GM12873 (cell line): ENCODE data around the gene C16orf96.

ENCODE experiments used
- CTCF ChIP-seq: IDR thresholded peaks from 2 replicates; pipeline ENCODE4 v1.5.1; 2012; ENCODE audit warnings: low read depth, mild to moderate bottlenecking, moderate library complexity, low read length, control low read depth; ENCODE audit not compliant: insufficient read depth; ENCODE audit errors: missing control alignments

C16orf96 gene

DNA sequence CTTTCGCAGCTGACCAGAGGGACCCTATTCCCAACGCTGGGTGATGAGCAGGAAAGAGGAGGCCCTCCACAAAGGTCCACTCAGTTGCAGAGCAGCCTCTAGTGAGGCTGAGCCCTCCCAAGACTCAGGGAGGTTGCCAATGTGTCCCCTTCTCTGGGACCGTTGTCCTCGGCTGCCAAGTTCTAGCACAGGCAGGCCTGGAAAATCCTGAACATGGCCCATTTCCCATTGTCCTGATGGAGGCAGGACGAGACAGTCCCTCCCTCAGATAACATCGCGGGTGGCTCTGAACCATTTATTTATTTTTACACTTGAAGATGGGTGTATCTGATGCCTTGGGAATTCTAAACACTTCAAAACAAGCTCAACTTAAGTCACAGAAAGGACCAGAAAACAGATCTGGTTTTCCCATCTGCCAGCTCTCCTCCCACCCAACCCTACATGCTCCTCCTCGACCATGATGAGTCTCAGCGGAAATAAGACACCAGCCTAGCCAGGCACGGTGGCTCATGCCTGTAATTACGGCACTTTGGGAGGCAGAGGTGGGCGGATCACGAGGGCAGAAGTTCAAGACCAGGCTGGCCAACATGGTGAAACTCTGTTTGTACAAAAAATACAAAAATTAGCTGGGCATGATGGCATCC is 30.4 kb upstream of the C16orf96 start:
- no peak for TF ChIP-seq CTCF

GRCh38 chr16:4529085-4530060 is 26.8 kb upstream of the C16orf96 start:
- TF ChIP-seq CTCF, result peak; percentile 34

- no peak for TF ChIP-seq CTCF
Measured at GRCh38 chr16:4531811-4532210, 24.3 kb upstream of the C16orf96 start.

DNA sequence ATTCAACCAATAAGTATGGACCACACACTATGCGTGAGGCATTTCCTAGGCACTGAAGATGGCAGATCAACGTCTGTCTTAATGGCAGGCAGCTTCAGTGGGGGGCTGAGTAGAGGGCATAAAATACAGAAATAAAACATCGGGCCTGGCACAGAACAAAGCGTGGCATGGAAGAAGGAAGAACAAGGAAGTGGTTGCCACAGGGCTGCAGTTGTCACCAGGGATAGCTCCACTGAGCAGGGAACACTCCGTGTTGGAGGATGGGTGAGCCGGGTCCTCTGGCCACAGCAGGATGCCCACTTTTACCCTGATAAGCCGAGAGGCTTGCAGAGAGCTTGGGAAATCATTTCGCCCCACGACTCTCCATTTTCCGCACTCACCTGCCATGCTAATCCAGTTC is 23.9 kb upstream of the C16orf96 start:
- no peak for TF ChIP-seq CTCF

DNA sequence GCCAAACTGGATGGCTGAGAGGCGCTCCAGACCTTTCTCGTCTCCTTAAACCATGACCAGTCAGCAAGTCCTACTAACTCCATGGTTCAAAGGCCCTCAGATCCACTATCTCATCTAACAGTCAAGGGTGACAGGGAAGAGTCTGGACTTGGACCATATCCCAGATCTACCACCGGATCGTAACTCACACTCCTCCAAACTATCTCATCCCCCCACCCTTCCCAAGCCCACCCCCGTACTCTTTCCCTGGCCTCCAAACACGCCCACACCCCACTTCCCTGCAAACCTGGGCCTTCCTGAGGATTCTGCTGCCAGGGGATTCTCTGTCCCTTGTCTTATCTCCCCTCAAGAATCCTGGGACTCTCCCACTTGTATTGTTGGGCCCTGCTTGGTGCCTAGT is 22.6 kb upstream of the C16orf96 start:
- no peak for TF ChIP-seq CTCF

GRCh38 chr16:4534151-4534790 is 21.9 kb upstream of the C16orf96 start:
- TF ChIP-seq CTCF, result no peak

GRCh38 chr16:4535627-4536108 is 20.5 kb upstream of the C16orf96 start:
- TF ChIP-seq CTCF, result no peak
